GM12864 (cell line): ENCODE results near the gene CHRNA5.

Experiments
- DNase-seq: peaks from one replicate; pipeline ENCODE4 v3.0.0-alpha.2; 2011; ENCODE audit warnings: low read depth
- H3K4me3 ChIP-seq: 2 replicates; pipeline ENCODE4 v1.5.1; 2011; ENCODE audit warnings: mild to moderate bottlenecking, low read depth, low read length, control low read depth
- TF ChIP-seq, protein P1 (sequence below): IDR thresholded peaks from 2 replicates; pipeline ENCODE4 v1.5.1; 2011; ENCODE audit warnings: low read depth, mild to moderate bottlenecking, moderate library complexity, low read length, control low read depth, inconsistent platforms; ENCODE audit errors: missing control alignments

CHRNA5 gene

GRCh38 chr15:78619022-78619950 is 54.0 kb downstream of the CHRNA5 start:
- H3K4me3 ChIP-seq, result no peak overlapping the region
- TF ChIP-seq, protein P1, sequence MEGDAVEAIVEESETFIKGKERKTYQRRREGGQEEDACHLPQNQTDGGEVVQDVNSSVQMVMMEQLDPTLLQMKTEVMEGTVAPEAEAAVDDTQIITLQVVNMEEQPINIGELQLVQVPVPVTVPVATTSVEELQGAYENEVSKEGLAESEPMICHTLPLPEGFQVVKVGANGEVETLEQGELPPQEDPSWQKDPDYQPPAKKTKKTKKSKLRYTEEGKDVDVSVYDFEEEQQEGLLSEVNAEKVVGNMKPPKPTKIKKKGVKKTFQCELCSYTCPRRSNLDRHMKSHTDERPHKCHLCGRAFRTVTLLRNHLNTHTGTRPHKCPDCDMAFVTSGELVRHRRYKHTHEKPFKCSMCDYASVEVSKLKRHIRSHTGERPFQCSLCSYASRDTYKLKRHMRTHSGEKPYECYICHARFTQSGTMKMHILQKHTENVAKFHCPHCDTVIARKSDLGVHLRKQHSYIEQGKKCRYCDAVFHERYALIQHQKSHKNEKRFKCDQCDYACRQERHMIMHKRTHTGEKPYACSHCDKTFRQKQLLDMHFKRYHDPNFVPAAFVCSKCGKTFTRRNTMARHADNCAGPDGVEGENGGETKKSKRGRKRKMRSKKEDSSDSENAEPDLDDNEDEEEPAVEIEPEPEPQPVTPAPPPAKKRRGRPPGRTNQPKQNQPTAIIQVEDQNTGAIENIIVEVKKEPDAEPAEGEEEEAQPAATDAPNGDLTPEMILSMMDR, result no peak
- no peak for DNase-seq

- H3K4me3 ChIP-seq, result no peak overlapping the region
- no peak for DNase-seq
- TF ChIP-seq, protein P1, result no peak
These were observed 54.8 kb downstream of the CHRNA5 start for GRCh38 chr15:78620021-78620526.

DNA sequence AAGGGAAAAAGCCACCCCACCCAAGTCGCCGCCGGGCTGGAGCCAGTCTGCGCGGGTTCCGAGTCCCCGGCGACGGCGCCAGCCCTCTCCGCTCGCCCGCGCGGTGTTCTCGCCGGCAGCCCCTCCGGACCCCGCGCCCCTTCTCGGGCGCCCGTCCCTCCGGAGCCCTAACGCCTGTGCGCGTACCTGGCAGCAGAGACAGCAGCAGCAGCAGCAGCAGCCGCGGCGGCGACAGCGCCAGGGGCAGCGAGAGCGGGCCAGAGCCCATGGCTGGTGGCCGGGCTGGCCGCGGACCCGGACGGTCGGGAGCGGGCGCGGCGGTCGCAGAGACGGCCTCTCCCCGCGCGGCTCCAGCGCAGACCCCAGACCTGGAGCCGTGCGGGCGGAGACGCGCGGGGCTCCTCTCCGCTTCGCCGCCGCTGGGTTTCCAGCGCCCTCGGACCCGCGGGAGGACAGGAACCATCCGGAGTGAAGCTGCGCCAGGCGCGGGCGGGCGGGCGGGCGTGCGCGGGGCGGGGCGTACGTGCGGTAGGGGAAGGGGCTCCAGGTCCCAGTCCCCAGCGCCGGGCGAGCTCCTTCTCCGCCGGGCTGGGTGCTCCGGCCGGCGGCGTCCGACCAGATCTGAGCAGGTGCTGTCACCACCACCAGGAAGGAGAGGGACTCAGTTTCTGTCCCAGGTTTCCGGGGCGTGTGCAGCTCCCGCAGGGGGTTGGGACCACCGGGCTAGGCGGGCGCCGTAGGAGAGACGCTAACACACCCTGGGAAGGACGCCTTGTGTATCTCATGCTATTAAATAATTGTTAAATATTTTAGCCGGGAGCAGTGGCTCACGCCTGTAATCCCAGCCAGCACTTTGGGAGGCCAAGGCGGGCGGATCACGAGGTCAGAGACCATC is 55.5 kb downstream of the CHRNA5 start, which contains the start of gene CHRNA3:
TSS of gene CHRNA3 (minus strand) at position 470 of the 895 bp plus-strand sequence. CDS start at position 268, 202 bp downstream.
- no peak for DNase-seq
- no peak within 1 kb of the TSS for H3K4me3 ChIP-seq

DNA sequence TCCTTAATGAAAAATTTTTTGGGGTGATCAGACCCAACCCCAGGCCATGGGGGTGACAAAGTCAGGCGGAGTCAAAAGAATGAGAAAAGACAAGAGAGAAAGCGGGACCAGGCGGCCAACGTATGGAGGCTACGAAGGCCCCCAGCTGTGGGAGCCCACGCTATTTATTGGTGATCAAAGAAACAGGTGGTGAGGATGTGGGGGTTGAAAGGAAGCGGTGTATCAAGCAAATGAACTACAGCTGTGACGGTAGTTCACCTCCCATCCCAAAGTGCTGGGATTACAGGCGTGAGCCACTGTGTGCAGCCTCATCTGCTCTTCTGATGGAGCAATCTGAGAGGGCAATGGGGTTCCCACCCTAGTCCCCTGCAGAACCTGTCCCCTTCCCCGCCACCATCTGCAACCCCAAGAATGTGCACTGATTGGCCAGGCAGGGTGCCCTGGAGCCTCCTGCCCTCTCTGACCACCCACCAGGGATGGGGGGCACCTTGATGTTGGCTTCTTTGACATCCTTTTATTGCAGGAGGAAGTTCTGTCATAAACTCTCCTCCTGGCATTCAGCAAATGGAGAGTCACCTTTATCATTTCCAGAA is 56.6 kb downstream of the CHRNA5 start:
- no peak for DNase-seq
- H3K4me3 ChIP-seq, result no peak overlapping the region
- TF ChIP-seq, protein P1, result no peak

More for the DNA sequence above, 55.5 kb downstream of the CHRNA5 start, which contains the start of gene CHRNA3:
- TF ChIP-seq, protein P1, result no peak

DNA sequence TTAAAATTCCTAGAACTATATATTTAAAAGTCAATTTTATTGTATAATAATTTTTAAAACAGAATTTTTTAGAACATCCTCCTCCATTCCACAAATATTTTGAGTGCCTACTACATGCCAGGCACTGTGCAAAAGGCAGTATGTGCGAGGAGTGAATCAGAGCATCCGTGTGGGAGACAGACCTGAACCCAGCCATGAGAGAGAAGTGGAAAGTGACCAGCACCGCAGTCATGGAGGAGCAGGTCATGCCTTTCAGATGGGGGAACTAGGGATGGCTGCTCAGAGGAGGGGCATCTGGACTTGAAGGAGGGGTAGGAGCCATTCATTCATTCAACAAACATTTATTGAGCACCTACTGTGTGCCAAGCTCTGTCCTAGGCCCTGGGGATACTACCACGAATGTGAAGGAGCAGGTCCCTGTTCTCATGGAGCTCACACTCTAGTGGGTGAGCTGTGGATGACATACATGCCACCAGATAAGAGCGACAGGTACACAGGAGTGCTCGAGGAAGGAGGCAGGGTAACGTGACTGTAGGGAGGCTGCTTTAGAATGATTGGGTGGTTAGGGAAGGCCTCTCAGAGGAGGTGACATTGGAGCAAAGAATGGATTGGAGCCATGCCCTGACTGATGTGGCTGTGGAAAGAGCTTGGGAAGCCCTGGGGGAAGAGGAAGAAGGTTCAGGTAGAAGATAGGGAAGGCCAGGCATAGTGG is 58.6 kb downstream of the CHRNA5 start:
- TF ChIP-seq, protein P1, result no peak
- DNase-seq, result no peak
- no peak overlapping the region for H3K4me3 ChIP-seq
